H9 (cell line): ENCODE measurements around the gene DPM3. TPM values are rescaled to one million over a fixed set of nuclear protein-coding genes. Genes with fewer than 3 reads are reported as not detected.

Experiments used
- DNase-seq: peaks from one replicate; pipeline ENCODE4 v3.0.0-alpha.2; 2017
- H2AFZ ChIP-seq: one replicate; pipeline ENCODE4 v1.6.1; 2013; ENCODE audit warnings: mild to moderate bottlenecking, low read length, control low read depth, moderate library complexity
- H2AK5ac ChIP-seq: 2 replicates; pipeline ENCODE4 v1.6.1; 2013; ENCODE audit warnings: low read length, control low read depth, mixed read lengths; ENCODE audit not compliant: insufficient read length
- H2BK120ac ChIP-seq: one replicate; pipeline ENCODE4 v1.6.1; 2013; ENCODE audit warnings: low read depth, mild to moderate bottlenecking, low read length, control low read depth, inconsistent platforms; ENCODE audit not compliant: poor library complexity, severe bottlenecking
- H2BK12ac ChIP-seq: 2 replicates; pipeline ENCODE4 v1.6.1; 2013; ENCODE audit warnings: low read length, control low read depth, mixed read lengths, low read depth; ENCODE audit not compliant: insufficient read length
- H2BK15ac ChIP-seq: 2 replicates; pipeline ENCODE4 v1.6.1; 2013; ENCODE audit warnings: low read depth, low read length, control low read depth
- H2BK20ac ChIP-seq: one replicate; pipeline ENCODE4 v1.6.1; 2013; ENCODE audit warnings: low read depth, mild to moderate bottlenecking, low read length, control low read depth, inconsistent platforms; ENCODE audit not compliant: poor library complexity, severe bottlenecking
- H2BK5ac ChIP-seq: 2 replicates; pipeline ENCODE4 v1.6.1; 2013; ENCODE audit warnings: low read length, control low read depth, mixed read lengths; ENCODE audit not compliant: insufficient read length
- H3K14ac ChIP-seq: 2 replicates; pipeline ENCODE4 v1.6.1; 2013; ENCODE audit warnings: low read length, control low read depth; ENCODE audit not compliant: insufficient read depth
- H3K18ac ChIP-seq: 2 replicates; pipeline ENCODE4 v1.6.1; 2013; ENCODE audit warnings: low read depth, mild to moderate bottlenecking, mixed read lengths, low read length, control low read depth; ENCODE audit not compliant: insufficient read length
- H3K23ac ChIP-seq: 2 replicates; pipeline ENCODE4 v1.6.1; 2013; ENCODE audit warnings: low read length, control low read depth, mixed read lengths, low read depth; ENCODE audit not compliant: insufficient read length
- H3K23me2 ChIP-seq: 2 replicates; pipeline ENCODE4 v1.6.1; 2013; ENCODE audit warnings: low read depth, mild to moderate bottlenecking, mixed read lengths, low read length, control low read depth; ENCODE audit not compliant: insufficient read length, poor library complexity, severe bottlenecking
- H3K27ac ChIP-seq: 2 replicates; pipeline ENCODE4 v1.5.1; 2013; ENCODE audit warnings: low read length, control low read depth, mixed read lengths, low read depth; ENCODE audit not compliant: insufficient read length
- H3K27me3 ChIP-seq: 2 replicates; pipeline ENCODE4 v1.6.1; 2013; ENCODE audit warnings: low read length, control low read depth, inconsistent platforms; ENCODE audit not compliant: insufficient read depth
- H3K4ac ChIP-seq: 2 replicates; pipeline ENCODE4 v1.6.1; 2013; ENCODE audit warnings: low read depth, mild to moderate bottlenecking, control low read depth, inconsistent platforms, low read length, moderate library complexity
- H3K4me1 ChIP-seq: 2 replicates; pipeline ENCODE4 v1.6.1; 2013; ENCODE audit warnings: low read length, control low read depth, inconsistent platforms; ENCODE audit not compliant: insufficient read depth
- H3K4me2 ChIP-seq: 2 replicates; pipeline ENCODE4 v1.6.1; 2013; ENCODE audit warnings: low read length, control low read depth, mixed read lengths; ENCODE audit not compliant: insufficient read length, insufficient read depth
- H3K56ac ChIP-seq: 2 replicates; pipeline ENCODE4 v1.6.1; 2013; ENCODE audit warnings: low read depth, mild to moderate bottlenecking, mixed read lengths, low read length, control low read depth; ENCODE audit not compliant: insufficient read length
- H3K79me1 ChIP-seq: 2 replicates; pipeline ENCODE4 v1.6.1; 2013; ENCODE audit warnings: low read depth, mild to moderate bottlenecking, moderate library complexity, low read length, control low read depth, inconsistent platforms; ENCODE audit not compliant: insufficient read depth, poor library complexity, severe bottlenecking
- H3K79me2 ChIP-seq: 2 replicates; pipeline ENCODE4 v1.6.1; 2013; ENCODE audit warnings: low read length, control low read depth, inconsistent platforms; ENCODE audit not compliant: insufficient read depth
- H3K9ac ChIP-seq: 2 replicates; pipeline ENCODE4 v1.6.1; 2013; ENCODE audit warnings: low read length, control low read depth, mixed read lengths; ENCODE audit not compliant: insufficient read length; ENCODE audit errors: extremely low read depth
- H3K9me3 ChIP-seq: one replicate; pipeline ENCODE4 v1.6.1; 2013; ENCODE audit warnings: low read depth, low read length, inconsistent platforms; ENCODE audit not compliant: control insufficient read depth
- H3T11ph ChIP-seq: one replicate; pipeline ENCODE4 v1.6.1; 2013; ENCODE audit warnings: mild to moderate bottlenecking, low read length, control low read depth, inconsistent platforms
- H4K20me1 ChIP-seq: one replicate; pipeline ENCODE4 v1.6.1; 2013; ENCODE audit not compliant: control insufficient read depth, insufficient read length, insufficient read depth
- H4K5ac ChIP-seq: 2 replicates; pipeline ENCODE4 v1.6.1; 2013; ENCODE audit warnings: low read depth, mild to moderate bottlenecking, mixed read lengths, low read length, control low read depth; ENCODE audit not compliant: insufficient read length
- H4K8ac ChIP-seq: replicated peaks from 2 replicates; pipeline ENCODE4 v1.6.1; 2013; ENCODE audit warnings: low read length, control low read depth, mixed read lengths, low read depth; ENCODE audit not compliant: insufficient read length
- H4K91ac ChIP-seq: 2 replicates; pipeline ENCODE4 v1.6.1; 2013; ENCODE audit warnings: low read depth, mild to moderate bottlenecking, moderate library complexity, mixed read lengths, low read length, control low read depth; ENCODE audit not compliant: insufficient read length
- H3K27ac Mint-ChIP-seq, 3 experiments: 2 replicates in 2 of 3; 3 replicates in 1 of 3; pipeline ENCODE4 v1.8.0; 2020 to 2021; ENCODE audit warnings: mixed read lengths in 3 of 3, mild to moderate bottlenecking in 1 of 3, moderate library complexity in 1 of 3
- H3K27me3 Mint-ChIP-seq: 2 replicates; pipeline ENCODE4 v1.8.0; 2021; ENCODE audit warnings: low read depth, mild to moderate bottlenecking, moderate library complexity, mixed read lengths
- H3K36me3 Mint-ChIP-seq, 3 experiments: 2 replicates in 2 of 3; 3 replicates in 1 of 3; pipeline ENCODE4 v1.8.0; 2020 to 2021; ENCODE audit warnings: low read depth in 3 of 3, mixed read lengths in 3 of 3; ENCODE audit not compliant: insufficient read depth in 1 of 3
- H3K4me1 Mint-ChIP-seq, 2 experiments: 2 replicates each; pipeline ENCODE4 v1.8.0; 2020; ENCODE audit warnings: mixed read lengths in 2 of 2
- H3K4me3 Mint-ChIP-seq, 2 experiments: 2 replicates in 1 of 2; 3 replicates in 1 of 2; pipeline ENCODE4 v1.8.0; 2020 to 2021; ENCODE audit warnings: mild to moderate bottlenecking in 2 of 2, mixed read lengths in 2 of 2, moderate library complexity in 1 of 2
- H3K9me3 Mint-ChIP-seq, 2 experiments: 2 replicates in 1 of 2; 3 replicates in 1 of 2; pipeline ENCODE4 v1.8.0; 2020; ENCODE audit warnings: mild to moderate bottlenecking in 2 of 2, mixed read lengths in 2 of 2, moderate library complexity in 1 of 2
- WGBS: extraction: QIAGEN DNeasy Blood & Tissue Kit; methylation state at CpG from one replicate; pipeline ENCODE4 v1.1.7; 2013; ENCODE audit warnings: missing lambda C conversion rate, low lambda C conversion rate, mixed read lengths; ENCODE audit not compliant: insufficient read length; ENCODE audit errors: extremely low coverage; 5-methylcytosine and 5-hydroxymethylcytosine counted together
- total RNA-seq: library from RNA; stranded (reverse); gene quantifications from 2 replicates; pipeline ENCODE4 v1.2.1, GENCODE V29; 2021
- TF ChIP-seq, protein P1 (sequence below): fragments of 200-600 bp; sonication (generic); conservative IDR thresholded peaks from 3 replicates; pipeline ENCODE4 v1.8.0; 2021; ENCODE audit warnings: antibody characterized with exemption, mild to moderate bottlenecking

DPM3 gene
- total RNA-seq, 1 experiment from 2014 or later: 48.5 TPM

DNA sequence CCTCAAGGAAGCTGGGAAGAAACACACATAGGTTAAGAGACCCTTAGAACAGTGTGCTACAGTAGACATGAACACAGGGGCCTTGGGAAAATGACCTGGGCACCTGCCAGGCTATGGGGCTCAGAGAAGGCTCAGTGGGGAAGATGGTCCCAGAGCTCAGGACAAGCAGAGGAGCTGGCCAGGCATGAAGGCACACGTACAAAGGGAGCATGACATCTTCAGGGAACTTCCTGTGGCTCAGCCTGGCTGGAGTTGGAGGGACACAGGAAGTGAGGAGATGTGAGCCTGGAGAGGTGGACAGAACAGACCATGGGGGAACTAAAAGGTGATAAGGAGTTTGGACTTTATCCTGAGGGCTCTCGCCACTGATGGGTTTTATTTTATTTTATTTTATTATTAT lies 8.5 kb downstream of the DPM3 start:
- peaks cover 46 to 49% of the 10 kb centered on the region in 2 experiments for H3K4me1 Mint-ChIP-seq

More for the DNA sequence above, 8.5 kb downstream of the DPM3 start:
- H3K27me3 Mint-ChIP-seq: peaks cover 52% of the 10 kb centered on the region
- Histone ChIP-seq H4K91ac (no peak overlapping the region), H3K4me1 (no peaks in the 10 kb centered on the region; the same call in 1 of the 2 replicates), H3K23me2 (peaks cover 34% of the 10 kb centered on the region), H3K79me1 (no peaks in the 10 kb centered on the region), H2BK15ac (no peak overlapping the region), H3K4me2 (no peak overlapping the region), H2AFZ (no peak overlapping the region), H3K27ac (no peak overlapping the region), H2BK120ac (no peak overlapping the region), H4K5ac (no peak overlapping the region), H2BK12ac (no peak overlapping the region), H3K9ac (no peak overlapping the region), H3K27me3 (peaks cover 13% of the 10 kb centered on the region; the same call in 1 of the 2 replicates), H3K9me3 (no peaks in the 10 kb centered on the region), H3K79me2 (no peaks in the 10 kb centered on the region), H3K18ac (no peak overlapping the region), H3K56ac (no peak overlapping the region), H3K4ac (no peak overlapping the region), H4K8ac (no peak overlapping the region), H3K14ac (no peak overlapping the region), H2AK5ac (no peak overlapping the region), H3K23ac (no peak overlapping the region), H4K20me1 (peaks cover under 1% of the 10 kb centered on the region), H3T11ph (no peak overlapping the region), H2BK20ac (no peak overlapping the region), H2BK5ac (no peak overlapping the region)
- H3K4me3 Mint-ChIP-seq: no peak overlapping the region
- TF ChIP-seq, protein P1, sequence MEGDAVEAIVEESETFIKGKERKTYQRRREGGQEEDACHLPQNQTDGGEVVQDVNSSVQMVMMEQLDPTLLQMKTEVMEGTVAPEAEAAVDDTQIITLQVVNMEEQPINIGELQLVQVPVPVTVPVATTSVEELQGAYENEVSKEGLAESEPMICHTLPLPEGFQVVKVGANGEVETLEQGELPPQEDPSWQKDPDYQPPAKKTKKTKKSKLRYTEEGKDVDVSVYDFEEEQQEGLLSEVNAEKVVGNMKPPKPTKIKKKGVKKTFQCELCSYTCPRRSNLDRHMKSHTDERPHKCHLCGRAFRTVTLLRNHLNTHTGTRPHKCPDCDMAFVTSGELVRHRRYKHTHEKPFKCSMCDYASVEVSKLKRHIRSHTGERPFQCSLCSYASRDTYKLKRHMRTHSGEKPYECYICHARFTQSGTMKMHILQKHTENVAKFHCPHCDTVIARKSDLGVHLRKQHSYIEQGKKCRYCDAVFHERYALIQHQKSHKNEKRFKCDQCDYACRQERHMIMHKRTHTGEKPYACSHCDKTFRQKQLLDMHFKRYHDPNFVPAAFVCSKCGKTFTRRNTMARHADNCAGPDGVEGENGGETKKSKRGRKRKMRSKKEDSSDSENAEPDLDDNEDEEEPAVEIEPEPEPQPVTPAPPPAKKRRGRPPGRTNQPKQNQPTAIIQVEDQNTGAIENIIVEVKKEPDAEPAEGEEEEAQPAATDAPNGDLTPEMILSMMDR: no peak
- H3K36me3 Mint-ChIP-seq: peaks cover 2 to 12% (median 6%) of the 10 kb centered on the region in 3 experiments; a peak in 6 of 7 replicates
- WGBS: no CpG with 5 or more reads among the region's 2 CpGs
- H3K9me3 Mint-ChIP-seq: no peaks in the 10 kb centered on the region; a peak in 1 of 5 replicates
- no peak overlapping the region for H3K27ac Mint-ChIP-seq
- DNase-seq: no peak
